ENCODE data around the gene CNTFR.
"Not testable (repeated sequence)": the region's sequence is repeated elsewhere in the genome, so short reads cannot be mapped to it uniquely, and the experiment has no call there.

CNTFR gene

GRCh38 chr9:34554211-34555001 is 35.1 kb downstream of the CNTFR start:
- no peak for DNase-seq (ENCODE audit: low spot score)

GRCh38 chr9:34553511-34554021 is 36.0 kb downstream of the CNTFR start:
- no peak for DNase-seq (ENCODE audit: low spot score)

- no peak for DNase-seq (ENCODE audit: low spot score)
Measured at GRCh38 chr9:34552986-34553385, 36.5 kb downstream of the CNTFR start.

GRCh38 chr9:34552606-34552981 is 36.9 kb downstream of the CNTFR start:
- no peak for DNase-seq (ENCODE audit: low spot score)

GRCh38 chr9:34551751-34552605 is 37.5 kb downstream of the CNTFR start:
- no peak for DNase-seq (ENCODE audit: low spot score)

GRCh38 chr9:34550681-34551270 is 38.7 kb downstream of the CNTFR start:
- DNase-seq (ENCODE audit: low spot score), result no peak

GRCh38 chr9:34550016-34550680 is 39.4 kb downstream of the CNTFR start:
- peak; percentile 39 for DNase-seq (ENCODE audit: low spot score)

GRCh38 chr9:34549407-34549732 is 40.2 kb downstream of the CNTFR start:
- DNase-seq (ENCODE audit: low spot score), result no peak

- DNase-seq (ENCODE audit: low spot score), result peak; percentile 90
Measured at GRCh38 chr9:34547960-34548611, 41.4 kb downstream of the CNTFR start.

GRCh38 chr9:34546834-34547827 is 42.4 kb downstream of the CNTFR start:
- DNase-seq (ENCODE audit: low spot score), result peak; percentile 88

GRCh38 chr9:34546102-34546833 is 43.3 kb downstream of the CNTFR start:
- no peak for DNase-seq (ENCODE audit: low spot score)

GRCh38 chr9:34545497-34545896 is 44.0 kb downstream of the CNTFR start:
- peak; percentile 41 for DNase-seq (ENCODE audit: low spot score)

- DNase-seq (ENCODE audit: low spot score), result no peak
Measured at GRCh38 chr9:34544035-34544434, 45.5 kb downstream of the CNTFR start.

- no peak for DNase-seq (ENCODE audit: low spot score)
Measured at GRCh38 chr9:34541540-34541939, 48.0 kb downstream of the CNTFR start.

- DNase-seq (ENCODE audit: low spot score), result no peak
Measured at GRCh38 chr9:34540827-34541226, 48.7 kb downstream of the CNTFR start.

GRCh38 chr9:34536685-34537084 is 52.8 kb downstream of the CNTFR start:
- no peak for DNase-seq (ENCODE audit: low spot score)

- DNase-seq (ENCODE audit: low spot score), result not testable (repeated sequence)
Measured at GRCh38 chr9:34532041-34532440, 57.5 kb downstream of the CNTFR start.

- DNase-seq (ENCODE audit: low spot score), result no peak
Measured at GRCh38 chr9:34526026-34526425, 63.5 kb downstream of the CNTFR start.

- no peak for DNase-seq (ENCODE audit: low spot score)
Measured at GRCh38 chr9:34524349-34524748, 65.2 kb downstream of the CNTFR start.
